ENCODE data around the gene ANGEL1.

DNA sequence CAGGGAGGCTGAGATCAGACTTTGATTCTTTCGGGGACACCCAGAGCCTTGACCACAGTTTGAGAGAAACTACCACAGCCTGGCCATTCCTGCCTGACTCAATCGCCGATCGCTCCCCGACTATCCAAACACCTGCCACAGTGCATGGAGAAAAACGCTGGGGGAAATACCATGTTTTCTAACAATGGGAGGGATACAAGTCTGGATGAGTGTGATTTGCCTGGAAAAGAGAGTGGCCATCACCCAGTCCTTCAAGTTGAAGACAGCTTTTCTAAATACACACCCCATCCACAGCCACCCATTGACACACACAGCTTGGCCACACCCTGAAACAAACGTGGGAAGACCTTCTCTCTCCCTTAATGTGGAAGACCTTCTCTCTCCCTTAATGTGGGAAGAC, 58.1 kb downstream of the ANGEL1 start:
- TF ChIP-seq, protein P1, sequence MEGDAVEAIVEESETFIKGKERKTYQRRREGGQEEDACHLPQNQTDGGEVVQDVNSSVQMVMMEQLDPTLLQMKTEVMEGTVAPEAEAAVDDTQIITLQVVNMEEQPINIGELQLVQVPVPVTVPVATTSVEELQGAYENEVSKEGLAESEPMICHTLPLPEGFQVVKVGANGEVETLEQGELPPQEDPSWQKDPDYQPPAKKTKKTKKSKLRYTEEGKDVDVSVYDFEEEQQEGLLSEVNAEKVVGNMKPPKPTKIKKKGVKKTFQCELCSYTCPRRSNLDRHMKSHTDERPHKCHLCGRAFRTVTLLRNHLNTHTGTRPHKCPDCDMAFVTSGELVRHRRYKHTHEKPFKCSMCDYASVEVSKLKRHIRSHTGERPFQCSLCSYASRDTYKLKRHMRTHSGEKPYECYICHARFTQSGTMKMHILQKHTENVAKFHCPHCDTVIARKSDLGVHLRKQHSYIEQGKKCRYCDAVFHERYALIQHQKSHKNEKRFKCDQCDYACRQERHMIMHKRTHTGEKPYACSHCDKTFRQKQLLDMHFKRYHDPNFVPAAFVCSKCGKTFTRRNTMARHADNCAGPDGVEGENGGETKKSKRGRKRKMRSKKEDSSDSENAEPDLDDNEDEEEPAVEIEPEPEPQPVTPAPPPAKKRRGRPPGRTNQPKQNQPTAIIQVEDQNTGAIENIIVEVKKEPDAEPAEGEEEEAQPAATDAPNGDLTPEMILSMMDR (IDR thresholded peaks at IDR 0.05; ENCODE audit: poor library complexity), result no peak
- TF ChIP-seq EZH2phosphoT487 (IDR thresholded peaks at IDR 0.05; ENCODE audit: low read depth, severe bottlenecking, unreplicated experiment) (no peak), EZH2 (IDR thresholded peaks at IDR 0.05; ENCODE audit: borderline replicate concordance) (no peak)
